Activated CD4-positive, alpha-beta T cell treated with anti-CD3 and anti-CD28 coated beads, Interleukin-2, amount 10 ng/mL, durations not matched to agents 7 days and 5 days (primary cell): ENCODE measurements around the gene NUTM2B. TPM values are rescaled to one million over a fixed set of nuclear protein-coding genes. Genes with fewer than 3 reads are reported as not detected.

ENCODE experiments used
- total RNA-seq, 2 experiments: library from RNA; stranded (reverse); gene quantifications; one replicate each; pipeline ENCODE4 v1.2.3, GENCODE V29; 2021

Gene NUTM2B
- total RNA-seq, 2 experiments from 2014 or later = 0.73 to 0.97 TPM

Other genes starting within 250 kb of the NUTM2B start
- under 1 TPM; 0.06 to 0.37 TPM for gene EIF5AL1, start 190.7 kb upstream of the NUTM2B start, total RNA-seq
- gene SFTPA2, start 142.8 kb upstream of the NUTM2B start, total RNA-seq = not detected
- not detected for gene SFTPA1, start 92.3 kb upstream of the NUTM2B start, total RNA-seq
- under 1 TPM; 0.67 to 0.92 TPM for gene NUTM2E, start 123.5 kb downstream of the NUTM2B start, total RNA-seq
- not detected for gene SFTPD, start 245.9 kb downstream of the NUTM2B start, total RNA-seq